CD14-positive monocyte (primary cell): Measurements from ENCODE around the gene SMIM20. TPM values are rescaled to one million over a fixed set of nuclear protein-coding genes. Genes with fewer than 3 reads are reported as not detected.

Source experiments
- DNase-seq, 3 donors: peaks; one replicate each; pipeline ENCODE4 v3.0.0-alpha.2; 2011 to 2022
- H2AFZ ChIP-seq: 2 replicates; pipeline ENCODE4 v1.6.0; 2012; ENCODE audit warnings: mild to moderate bottlenecking, low read depth, low read length, inconsistent platforms; ENCODE audit not compliant: insufficient read depth, poor library complexity, severe bottlenecking
- H3K27ac ChIP-seq, 2 donors: 1 replicate in 1 of 2; 2 replicates in 1 of 2; pipeline ENCODE4 v1.5.1; 2012 to 2013; ENCODE audit warnings: low read length in 2 of 2, control low read depth in 1 of 2, inconsistent platforms in 1 of 2, low read depth in 1 of 2, mild to moderate bottlenecking in 1 of 2
- H3K27me3 ChIP-seq, 2 donors: one replicate each; pipeline versions ENCODE4 v1.6.0 to v1.6.1; 2011 to 2013; ENCODE audit warnings: low read length in 2 of 2; ENCODE audit not compliant: control insufficient read depth in 2 of 2, insufficient read depth in 2 of 2
- H3K36me3 ChIP-seq, 2 donors: replicated peaks in 1 of 2; 1 replicate in 1 of 2; 2 replicates in 1 of 2; pipeline versions ENCODE4 v1.5.1 to v1.6.1; 2012 to 2013; ENCODE audit warnings: low read length in 2 of 2, control low read depth in 1 of 2, inconsistent platforms in 1 of 2, mild to moderate bottlenecking in 1 of 2; ENCODE audit not compliant: insufficient read depth in 2 of 2, control insufficient read depth in 1 of 2
- H3K4me1 ChIP-seq, 2 donors: 1 replicate in 1 of 2; 2 replicates in 1 of 2; pipeline versions ENCODE4 v1.5.1 to v1.6.1; 2012 to 2013; ENCODE audit warnings: low read length in 2 of 2, control low read depth in 1 of 2, inconsistent platforms in 1 of 2, mild to moderate bottlenecking in 1 of 2, moderate library complexity in 1 of 2; ENCODE audit not compliant: insufficient read depth in 2 of 2, control insufficient read depth in 1 of 2
- H3K4me2 ChIP-seq: replicated peaks from 2 replicates; pipeline ENCODE3; 2012; ENCODE audit warnings: low read length, moderate library complexity, mild to moderate bottlenecking; ENCODE audit not compliant: poor library complexity, severe bottlenecking; ENCODE audit errors: extremely low read depth
- H3K4me3 ChIP-seq, 3 experiments: fragments of 200-600 bp in 1 of 3; sonication (generic) in 1 of 3; replicated peaks in 1 of 3; 1 replicate in 2 of 3; 2 replicates in 1 of 3; pipeline ENCODE4 v1.5.1; 2011 to 2013; ENCODE audit warnings: low read length in 3 of 3, mild to moderate bottlenecking in 3 of 3, control low read depth in 2 of 3, low read depth in 2 of 3, inconsistent platforms in 1 of 3, moderate library complexity in 1 of 3
- H3K79me2 ChIP-seq: 2 replicates; pipeline ENCODE4 v1.6.0; 2012; ENCODE audit warnings: mild to moderate bottlenecking, control low read depth, inconsistent platforms, low read length, moderate library complexity; ENCODE audit not compliant: insufficient read depth
- H3K9ac ChIP-seq: 2 replicates; pipeline ENCODE4 v1.6.0; 2017; ENCODE audit warnings: low read length, mild to moderate bottlenecking; ENCODE audit not compliant: insufficient read depth, poor library complexity, severe bottlenecking
- H3K9me3 ChIP-seq, 2 donors: replicated peaks in 1 of 2; 1 replicate in 1 of 2; 2 replicates in 1 of 2; pipeline versions ENCODE4 v1.5.1 to v1.6.1; 2012 to 2013; ENCODE audit warnings: low read length in 2 of 2, control low read depth in 1 of 2; ENCODE audit not compliant: control insufficient read depth in 1 of 2, insufficient read depth in 1 of 2
- H4K20me1 ChIP-seq: 2 replicates; pipeline ENCODE4 v1.6.0; 2012; ENCODE audit warnings: mild to moderate bottlenecking, low read length, control low read depth, moderate library complexity; ENCODE audit not compliant: insufficient read depth
- H3K27ac Mint-ChIP-seq, 7 donors: one replicate each; pipeline ENCODE4 v1.8.0; 2020; ENCODE audit warnings: mild to moderate bottlenecking in 7 of 7, mixed read lengths in 7 of 7, moderate library complexity in 6 of 7, inconsistent platforms in 2 of 7
- H3K27me3 Mint-ChIP-seq, 3 donors: one replicate each; pipeline ENCODE4 v1.8.0; 2021 to 2022; ENCODE audit warnings: low read depth in 3 of 3, mild to moderate bottlenecking in 3 of 3, mixed read lengths in 3 of 3, moderate library complexity in 3 of 3, inconsistent platforms in 1 of 3
- H3K36me3 Mint-ChIP-seq, 2 donors: one replicate each; pipeline ENCODE4 v1.8.0; 2020; ENCODE audit warnings: mixed read lengths in 2 of 2, inconsistent platforms in 1 of 2, mild to moderate bottlenecking in 1 of 2
- H3K4me1 Mint-ChIP-seq: one replicate; pipeline ENCODE4 v1.8.0; 2020; ENCODE audit warnings: mild to moderate bottlenecking, mixed read lengths
- H3K4me3 Mint-ChIP-seq, 2 donors: one replicate each; pipeline ENCODE4 v1.8.0; 2020; ENCODE audit warnings: mild to moderate bottlenecking in 2 of 2, mixed read lengths in 2 of 2, moderate library complexity in 1 of 2
- H3K9me3 Mint-ChIP-seq, 7 donors: one replicate each; pipeline ENCODE4 v1.8.0; 2020 to 2022; ENCODE audit warnings: mixed read lengths in 7 of 7, mild to moderate bottlenecking in 6 of 7, moderate library complexity in 6 of 7, inconsistent platforms in 2 of 7
- WGBS: methylation state at CpG from one replicate; pipeline ENCODE4 v1.1.5; 2013; ENCODE audit warnings: missing lambda C conversion rate; ENCODE audit not compliant: insufficient coverage; 5-methylcytosine and 5-hydroxymethylcytosine counted together
- intact Hi-C, 2 donors: fragments of 100-400 bp; cut with micrococcal nuclease; formaldehyde crosslinking; loops; one replicate each; pipeline versions ENCODE4 v1.15.0 to v1.15.1; 2023
- polyA plus RNA-seq, 3 donors: library from polyadenylated mRNA; depleted of rRNA in 1 of 3; unstranded in 2 of 3; stranded (reverse) in 1 of 3; fragments of 300-500 nt in 2 of 3; fragments of >200 nt in 1 of 3; fragmentation: Illumina TruSeq in 2 of 3; gene quantifications; 1 replicate in 2 of 3; 2 replicates in 1 of 3; pipeline ENCODE4 v1.2.3, GENCODE V29; 2012 to 2021
- TF ChIP-seq, protein P1 (sequence below): fragments of 200-600 bp; IDR thresholded peaks from one replicate; pipeline ENCODE4 v1.8.0; 2022; ENCODE audit warnings: antibody characterized with exemption, mild to moderate bottlenecking

Gene SMIM20
- polyA plus RNA-seq, 3 donors = 10.4 to 38.1 (median 33.7) TPM

DNA sequence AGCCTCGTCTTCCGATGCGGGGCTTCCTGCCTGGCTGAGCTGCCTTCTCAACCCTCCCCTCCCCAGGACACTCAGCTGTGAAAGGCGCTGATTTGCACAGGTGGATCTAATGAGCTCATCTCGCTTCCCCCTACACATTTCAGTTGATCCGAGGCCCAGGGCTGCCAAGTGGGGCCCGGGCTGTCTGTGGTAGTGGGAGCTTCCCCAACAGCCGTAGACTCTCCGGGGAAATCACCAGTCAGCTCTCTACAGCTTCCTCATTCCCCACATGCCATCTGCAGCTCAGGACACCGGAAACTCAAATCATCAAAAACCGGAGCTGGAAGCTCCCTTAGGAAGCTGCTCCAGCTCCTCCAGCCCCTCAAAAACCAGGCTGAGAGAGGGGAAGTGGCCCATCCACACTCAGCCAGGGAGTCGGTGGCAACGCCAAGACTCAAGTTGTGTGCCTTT, 56.2 kb downstream of the SMIM20 start:
- peak overlapping the region in 1 of 2 donors; percentile 41 for H3K27ac ChIP-seq
- intact Hi-C loops = no loop called here
- no peak overlapping the region for H3K9ac ChIP-seq

GRCh38 chr4:25970691-25971432, 56.8 kb downstream of the SMIM20 start:
- intact Hi-C loops = no loop called here
- Mint-ChIP-seq H3K27me3 (peaks cover 1 to 7% (median 6%) of the 10 kb centered on the region in 3 donors), H3K9me3 (peaks cover 0 to 2% (median 0%) of the 10 kb centered on the region in 7 donors), H3K4me3 (no peak overlapping the region), H3K27ac (no peak overlapping the region), H3K36me3 (no peaks in the 10 kb centered on the region), H3K4me1 (peaks cover 39% of the 10 kb centered on the region)
- TF ChIP-seq, protein P1, sequence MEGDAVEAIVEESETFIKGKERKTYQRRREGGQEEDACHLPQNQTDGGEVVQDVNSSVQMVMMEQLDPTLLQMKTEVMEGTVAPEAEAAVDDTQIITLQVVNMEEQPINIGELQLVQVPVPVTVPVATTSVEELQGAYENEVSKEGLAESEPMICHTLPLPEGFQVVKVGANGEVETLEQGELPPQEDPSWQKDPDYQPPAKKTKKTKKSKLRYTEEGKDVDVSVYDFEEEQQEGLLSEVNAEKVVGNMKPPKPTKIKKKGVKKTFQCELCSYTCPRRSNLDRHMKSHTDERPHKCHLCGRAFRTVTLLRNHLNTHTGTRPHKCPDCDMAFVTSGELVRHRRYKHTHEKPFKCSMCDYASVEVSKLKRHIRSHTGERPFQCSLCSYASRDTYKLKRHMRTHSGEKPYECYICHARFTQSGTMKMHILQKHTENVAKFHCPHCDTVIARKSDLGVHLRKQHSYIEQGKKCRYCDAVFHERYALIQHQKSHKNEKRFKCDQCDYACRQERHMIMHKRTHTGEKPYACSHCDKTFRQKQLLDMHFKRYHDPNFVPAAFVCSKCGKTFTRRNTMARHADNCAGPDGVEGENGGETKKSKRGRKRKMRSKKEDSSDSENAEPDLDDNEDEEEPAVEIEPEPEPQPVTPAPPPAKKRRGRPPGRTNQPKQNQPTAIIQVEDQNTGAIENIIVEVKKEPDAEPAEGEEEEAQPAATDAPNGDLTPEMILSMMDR = no peak
- peaks cover 35 to 38% of the 10 kb centered on the region in 2 donors for H3K4me1 ChIP-seq
- DNase-seq = no peak
- H2AFZ ChIP-seq = peak overlapping the region; percentile 43
- H3K9ac ChIP-seq = no peak overlapping the region
- H3K36me3 ChIP-seq = no peaks in the 10 kb centered on the region
- no peaks in the 10 kb centered on the region for H3K79me2 ChIP-seq
- H3K4me2 ChIP-seq = peak overlapping the region; percentile 44
- H3K27ac ChIP-seq = no peak overlapping the region
- WGBS = 92% methylated on average over 5 of the region's 6 CpGs
- no peaks in the 10 kb centered on the region for H4K20me1 ChIP-seq
- H3K27me3 ChIP-seq = no peaks in the 10 kb centered on the region
- no peaks in the 10 kb centered on the region for H3K9me3 ChIP-seq
- H3K4me3 ChIP-seq = peak overlapping the region in 1 of 3 experiments; percentile 24

More for the DNA sequence above, 56.2 kb downstream of the SMIM20 start:
- peaks cover 35 to 38% of the 10 kb centered on the region in 2 donors for H3K4me1 ChIP-seq
- Mint-ChIP-seq H3K27me3 (peaks cover 1 to 9% (median 5%) of the 10 kb centered on the region in 3 donors), H3K27ac (peak overlapping the region; percentile 12 to 88 (median 70)), H3K4me3 (peak overlapping the region; percentile 48 to 83), H3K4me1 (peaks cover 42% of the 10 kb centered on the region), H3K9me3 (peaks cover 0 to 2% (median 0%) of the 10 kb centered on the region in 7 donors), H3K36me3 (no peaks in the 10 kb centered on the region)
- peak overlapping the region; percentile 44 for H3K4me2 ChIP-seq
- no peaks in the 10 kb centered on the region for H3K79me2 ChIP-seq
- no peaks in the 10 kb centered on the region for H4K20me1 ChIP-seq
- no peaks in the 10 kb centered on the region for H3K9me3 ChIP-seq
- no peaks in the 10 kb centered on the region for H3K36me3 ChIP-seq
- no peaks in the 10 kb centered on the region for H3K27me3 ChIP-seq
- peak; percentile 40 to 91 (median 69) for DNase-seq
- peak overlapping the region in 1 of 3 experiments; percentile 24 for H3K4me3 ChIP-seq
- H2AFZ ChIP-seq = peak overlapping the region; percentile 43
- WGBS = 17% methylated on average over 9 of the region's 13 CpGs
- TF ChIP-seq, protein P1 = no peak
